ENCODE data around the gene ANKRD34A. TPM values are rescaled to one million over a fixed set of nuclear protein-coding genes. Genes with fewer than 3 reads are reported as not detected.

The ANKRD34A gene
- total RNA-seq (2012; rRNA removed): 0.56 and 0.90 TPM in 2 replicates
- polyA plus RNA-seq (2012; rRNA removed): 1.9 and 2.3 TPM in 2 replicates
- 1.6 and 1.9 TPM in 2 replicates for polyA plus RNA-seq (2012; cell fraction: cytosol; rRNA removed)
- 2.6 and 2.9 TPM in 2 replicates for polyA plus RNA-seq (2012; cell fraction: nucleus; rRNA removed; ENCODE audit: low replicate concordance)
- percentile 32 among the genes with signal in this experiment for Bru-seq, nascent RNA
- percentile 24 among the genes with signal in this experiment for BruChase-seq, experiment 1, labeled RNA remaining after a 6-hour chase
- BruChase-seq, experiment 2, labeled RNA remaining after a 2-hour chase: percentile 29 among the genes with signal in this experiment
- long read RNA-seq: 0 reads

DNA sequence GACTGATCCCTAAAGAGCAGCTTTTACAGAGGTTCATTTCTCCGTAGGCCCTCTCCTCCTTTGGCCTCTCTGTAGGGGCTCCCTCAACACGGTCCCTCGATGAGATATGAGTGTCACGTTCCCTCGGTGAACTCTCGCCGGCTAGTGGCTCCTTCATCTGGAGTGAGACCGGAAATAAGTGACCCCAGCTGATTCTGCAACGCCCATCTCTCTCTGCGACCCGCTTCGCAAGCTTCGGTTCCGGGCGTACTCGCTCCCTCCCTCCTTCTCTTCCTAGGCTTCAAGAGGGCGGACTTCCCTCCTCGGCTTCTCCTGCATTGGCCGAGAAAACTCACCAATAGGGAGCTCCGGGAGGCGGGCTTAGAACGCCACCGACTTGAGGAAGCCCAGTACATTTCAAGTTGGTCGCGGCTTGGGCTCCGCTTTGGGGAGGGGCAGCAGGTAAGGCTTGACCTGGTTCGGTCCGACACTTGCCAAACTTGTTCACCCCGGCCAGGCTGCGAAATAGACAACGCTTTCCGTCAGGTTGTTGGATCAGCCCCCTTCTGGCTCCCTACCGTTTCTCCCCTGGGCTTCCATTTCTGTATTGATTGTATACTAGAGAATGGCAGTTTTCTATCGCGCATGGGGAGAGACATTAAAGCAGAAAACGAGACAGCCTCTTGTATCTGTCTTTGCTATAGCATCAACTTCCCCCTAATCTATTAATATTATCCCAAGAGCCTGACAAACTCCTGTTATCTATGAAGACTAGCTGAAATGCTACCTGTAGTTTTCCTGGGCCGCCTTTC, at the start of gene ANKRD34A, which contains the start of gene POLR3GL:
Gene ANKRD34A, minus strand, starts transcription at position 248 of the 791 bp plus-strand sequence. CDS start 2,816 bp downstream, outside the sequence.
Gene POLR3GL, plus strand, starts transcription at position 363 of the 791 bp plus-strand sequence. CDS start 10,176 bp downstream, outside the sequence.
- peaks cover 0 to 44% of the 10 kb centered on the region in 2 experiments; a peak in 3 of 4 replicates for H3K79me1 ChIP-seq (ENCODE audit: low read depth in 1 of 2, low read length in 2 of 2)
- peak; percentile 89 for DNase-seq
- H3K9me1 ChIP-seq (ENCODE audit: insufficient read depth, low read length): peaks cover 10% of the 10 kb centered on the region
- no TSS peak for BruUV-seq (replicated peaks)
- TF ChIP-seq RAD21 (IDR thresholded peaks at IDR 0.05; ENCODE audit: low read length) (no peak), MAZ (IDR thresholded peaks at IDR 0.05; ENCODE audit: borderline replicate concordance, low read depth, low read length) (peak; percentile 61; the same call in 1 of the 2 replicates)
- H4K8ac ChIP-seq (ENCODE audit: low read depth in 2 of 2, low read length in 2 of 2): peak within 1 kb of the TSS; percentile 79 to 95
- peak within 1 kb of the TSS; percentile 86 for H3K56ac ChIP-seq (ENCODE audit: extremely low read depth, insufficient read depth, low read length)
- peak within 1 kb of the TSS; percentile 61 for H3K4me3 ChIP-seq (ENCODE audit: insufficient read depth, low read depth, low read length)
- H2BK15ac ChIP-seq (ENCODE audit: low read depth, low read length): peak within 1 kb of the TSS; percentile 62; the same call in 1 of the 3 replicates
- peak within 1 kb of the TSS; percentile 88 for H3K4me2 ChIP-seq (ENCODE audit: low read depth, low read length)
- intact Hi-C loops (cut with micrococcal nuclease): loop anchor here (1.0 to 2.0 kb wide), 3 partner anchors 13 to 38 kb away; partner anchors contain the start of genes RBM8A and TXNIP
- peak within 1 kb of the TSS; percentile 76 for H3K27ac ChIP-seq (ENCODE audit: insufficient read depth, low read length)
- H3K9ac ChIP-seq (ENCODE audit: low read depth, low read length): peak within 1 kb of the TSS; percentile 83
- peak within 1 kb of the TSS; percentile 93 for H3K4ac ChIP-seq (ENCODE audit: low read depth, low read length)
- WGBS, 2 experiments (ENCODE audit: extremely low coverage in 2 of 2, insufficient read length in 1 of 2): 2% methylated on average over 11 of the region's 37 CpGs; no CpG with 5 or more reads in 1 of the 2 experiments
- H3K18ac ChIP-seq (ENCODE audit: low read depth, low read length): peak within 1 kb of the TSS; percentile 46
- CTCF ChIA-PET: interaction anchor here (0.8 to 2.2 kb wide), 4 partner anchors 13 to 73 kb away, joined by 3 to 18 read pairs (median 4); partner anchors contain the start of gene RBM8A
- H2BK5ac ChIP-seq (ENCODE audit: low read depth, low read length, poor library complexity, severe bottlenecking): peak within 1 kb of the TSS; percentile 75
- H3K4me1 ChIP-seq (ENCODE audit: control insufficient read depth, insufficient read depth, low read length): peaks cover 28% of the 10 kb centered on the region
- POLR2A ChIA-PET (ENCODE audit: unreplicated experiment): interaction anchor here (0.6 to 1.1 kb wide), 2 partner anchors 37 to 41 kb away, joined by 3 to 4 read pairs; partner anchors contain the start of gene RBM8A
- peaks cover 2% of the 10 kb centered on the region for H3K9me3 ChIP-seq (ENCODE audit: control insufficient read depth, insufficient read depth, low read length)
- H2BK120ac ChIP-seq (ENCODE audit: low read depth, low read length): peak within 1 kb of the TSS; percentile 80
- H4K5ac ChIP-seq (ENCODE audit: low read depth, low read length): peak within 1 kb of the TSS; percentile 82
- no peaks in the 10 kb centered on the region for H3K36me3 ChIP-seq (ENCODE audit: control insufficient read depth, insufficient read depth, low read length)
- H4K91ac ChIP-seq (ENCODE audit: insufficient read depth, low read depth, low read length): peak within 1 kb of the TSS; percentile 81
- peak within 1 kb of the TSS; percentile 98 for H3K14ac ChIP-seq (replicated peaks; ENCODE audit: low read depth, low read length)
- dilution Hi-C loops (cut with HindIII; ENCODE audit: low sequenced_read_pairs, unreplicated experiment): no loop called here
- H2AK9ac ChIP-seq (replicated peaks; ENCODE audit: low read depth, low read length, poor library complexity): peak within 1 kb of the TSS; percentile 45
- H2BK20ac ChIP-seq (ENCODE audit: low read depth, low read length): peak within 1 kb of the TSS; percentile 41; the same call in 1 of the 2 replicates
- ATAC-seq (ENCODE audit: low read depth): peak; percentile 86
- H2AFZ ChIP-seq (replicated peaks; ENCODE audit: low read length, poor library complexity): peak within 1 kb of the TSS; percentile 92
- H2AK5ac ChIP-seq (ENCODE audit: low read depth, low read length): peak within 1 kb of the TSS; percentile 92
- in situ Hi-C loops (cut with MboI; ENCODE audit: low sequenced_read_pairs): loop anchor here (5.0 kb wide), 1 partner anchor 47 kb away; the partner anchor contains the start of gene PEX11B
- H3K27me3 ChIP-seq (ENCODE audit: control insufficient read depth, insufficient read depth, low read length): no peaks in the 10 kb centered on the region
- H4K20me1 ChIP-seq (ENCODE audit: insufficient read depth, low read length): no peaks in the 10 kb centered on the region
- H3K23ac ChIP-seq (ENCODE audit: low read depth, low read length): peak within 1 kb of the TSS; percentile 96

All from IMR-90 (cell line).